HL-60 (cell line): ENCODE results near the gene PARD3.

Source experiments
- DNase-seq, 2 experiments: peaks; one replicate each; pipeline ENCODE4 v3.0.0-alpha.2; 2010 to 2020; ENCODE audit warnings: low read depth in 1 of 2, low spot score in 1 of 2
- H3K27ac ChIP-seq: fragments of 250-450 bp; sonication (Bioruptor Pico); replicated peaks from 2 replicates; pipeline ENCODE4 v1.5.1; 2020; ENCODE audit warnings: mild to moderate bottlenecking, moderate library complexity
- H3K27me3 ChIP-seq: fragments of 250-450 bp; sonication (Bioruptor Pico); 2 replicates; pipeline ENCODE4 v1.5.1; 2021; ENCODE audit warnings: mild to moderate bottlenecking, moderate library complexity; ENCODE audit not compliant: insufficient read depth, poor library complexity, severe bottlenecking
- H3K4me3 ChIP-seq: replicated peaks from 2 replicates; pipeline ENCODE4 v1.5.1; 2011; ENCODE audit warnings: mild to moderate bottlenecking, control low read depth, low read length; ENCODE audit not compliant: insufficient read depth
- GABPA ChIP-seq: IDR thresholded peaks from 2 replicates; pipeline ENCODE4 v1.6.1; 2012; ENCODE audit warnings: low read depth
- POLR2AphosphoS5 ChIP-seq: IDR thresholded peaks from 2 replicates; pipeline ENCODE4 v1.6.1; 2012; ENCODE audit warnings: low read depth
- SPI1 ChIP-seq: IDR thresholded peaks from 2 replicates; pipeline ENCODE4 v1.6.1; 2012; ENCODE audit warnings: low read depth, mild to moderate bottlenecking, borderline replicate concordance
- TF ChIP-seq, protein P1 (sequence below): IDR thresholded peaks from 2 replicates; pipeline ENCODE4 v1.6.1; 2012; ENCODE audit warnings: low read depth; ENCODE audit not compliant: insufficient replicate concordance
- TF ChIP-seq, protein P2 (sequence below): IDR thresholded peaks from one replicate; pipeline ENCODE4 v1.5.1; 2011; ENCODE audit warnings: low read length, control low read depth, inconsistent platforms; ENCODE audit not compliant: insufficient read depth

Gene PARD3

GRCh38 chr10:34319197-34319846, 495.8 kb downstream of the PARD3 start:
- no peak for DNase-seq
- Histone ChIP-seq H3K4me3 (no peak overlapping the region), H3K27ac (no peak overlapping the region), H3K27me3 (no peaks in the 10 kb centered on the region)
- no peak for TF ChIP-seq GABPA
- TF ChIP-seq, protein P1, sequence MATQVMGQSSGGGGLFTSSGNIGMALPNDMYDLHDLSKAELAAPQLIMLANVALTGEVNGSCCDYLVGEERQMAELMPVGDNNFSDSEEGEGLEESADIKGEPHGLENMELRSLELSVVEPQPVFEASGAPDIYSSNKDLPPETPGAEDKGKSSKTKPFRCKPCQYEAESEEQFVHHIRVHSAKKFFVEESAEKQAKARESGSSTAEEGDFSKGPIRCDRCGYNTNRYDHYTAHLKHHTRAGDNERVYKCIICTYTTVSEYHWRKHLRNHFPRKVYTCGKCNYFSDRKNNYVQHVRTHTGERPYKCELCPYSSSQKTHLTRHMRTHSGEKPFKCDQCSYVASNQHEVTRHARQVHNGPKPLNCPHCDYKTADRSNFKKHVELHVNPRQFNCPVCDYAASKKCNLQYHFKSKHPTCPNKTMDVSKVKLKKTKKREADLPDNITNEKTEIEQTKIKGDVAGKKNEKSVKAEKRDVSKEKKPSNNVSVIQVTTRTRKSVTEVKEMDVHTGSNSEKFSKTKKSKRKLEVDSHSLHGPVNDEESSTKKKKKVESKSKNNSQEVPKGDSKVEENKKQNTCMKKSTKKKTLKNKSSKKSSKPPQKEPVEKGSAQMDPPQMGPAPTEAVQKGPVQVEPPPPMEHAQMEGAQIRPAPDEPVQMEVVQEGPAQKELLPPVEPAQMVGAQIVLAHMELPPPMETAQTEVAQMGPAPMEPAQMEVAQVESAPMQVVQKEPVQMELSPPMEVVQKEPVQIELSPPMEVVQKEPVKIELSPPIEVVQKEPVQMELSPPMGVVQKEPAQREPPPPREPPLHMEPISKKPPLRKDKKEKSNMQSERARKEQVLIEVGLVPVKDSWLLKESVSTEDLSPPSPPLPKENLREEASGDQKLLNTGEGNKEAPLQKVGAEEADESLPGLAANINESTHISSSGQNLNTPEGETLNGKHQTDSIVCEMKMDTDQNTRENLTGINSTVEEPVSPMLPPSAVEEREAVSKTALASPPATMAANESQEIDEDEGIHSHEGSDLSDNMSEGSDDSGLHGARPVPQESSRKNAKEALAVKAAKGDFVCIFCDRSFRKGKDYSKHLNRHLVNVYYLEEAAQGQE, result no peak
- TF ChIP-seq, protein P2, sequence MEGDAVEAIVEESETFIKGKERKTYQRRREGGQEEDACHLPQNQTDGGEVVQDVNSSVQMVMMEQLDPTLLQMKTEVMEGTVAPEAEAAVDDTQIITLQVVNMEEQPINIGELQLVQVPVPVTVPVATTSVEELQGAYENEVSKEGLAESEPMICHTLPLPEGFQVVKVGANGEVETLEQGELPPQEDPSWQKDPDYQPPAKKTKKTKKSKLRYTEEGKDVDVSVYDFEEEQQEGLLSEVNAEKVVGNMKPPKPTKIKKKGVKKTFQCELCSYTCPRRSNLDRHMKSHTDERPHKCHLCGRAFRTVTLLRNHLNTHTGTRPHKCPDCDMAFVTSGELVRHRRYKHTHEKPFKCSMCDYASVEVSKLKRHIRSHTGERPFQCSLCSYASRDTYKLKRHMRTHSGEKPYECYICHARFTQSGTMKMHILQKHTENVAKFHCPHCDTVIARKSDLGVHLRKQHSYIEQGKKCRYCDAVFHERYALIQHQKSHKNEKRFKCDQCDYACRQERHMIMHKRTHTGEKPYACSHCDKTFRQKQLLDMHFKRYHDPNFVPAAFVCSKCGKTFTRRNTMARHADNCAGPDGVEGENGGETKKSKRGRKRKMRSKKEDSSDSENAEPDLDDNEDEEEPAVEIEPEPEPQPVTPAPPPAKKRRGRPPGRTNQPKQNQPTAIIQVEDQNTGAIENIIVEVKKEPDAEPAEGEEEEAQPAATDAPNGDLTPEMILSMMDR, result no peak

DNA sequence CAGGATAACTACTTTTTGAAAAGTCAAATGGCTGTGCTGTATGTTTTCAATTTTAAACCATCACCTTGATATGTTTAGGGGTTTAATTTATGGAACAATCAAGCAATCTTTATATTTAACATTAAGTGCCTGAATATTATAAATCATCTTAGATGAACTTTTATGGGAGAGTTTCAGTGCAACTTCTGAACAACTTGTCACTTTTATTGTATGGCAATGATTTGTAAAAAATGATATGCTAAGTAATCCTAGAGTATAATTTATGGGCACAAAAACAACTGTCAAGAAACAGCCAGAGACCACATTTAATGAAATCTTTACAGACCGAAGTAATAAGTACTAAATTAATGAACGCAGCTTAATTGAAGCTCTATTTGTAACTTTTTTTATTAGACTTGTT, 498.9 kb downstream of the PARD3 start:
- TF ChIP-seq, protein P2, result no peak
- TF ChIP-seq SPI1 (no peak), GABPA (no peak), POLR2AphosphoS5 (no peak)
- TF ChIP-seq, protein P1, result no peak
- no peak overlapping the region for H3K27ac ChIP-seq
- H3K27me3 ChIP-seq, result peaks cover 3% of the 10 kb centered on the region
- no peak for DNase-seq
- H3K4me3 ChIP-seq, result no peak overlapping the region

- no peak for DNase-seq
- TF ChIP-seq, protein P1, result no peak
- TF ChIP-seq, protein P2, result no peak
- TF ChIP-seq GABPA (no peak), POLR2AphosphoS5 (no peak), SPI1 (no peak)
- no peak overlapping the region for H3K27ac ChIP-seq
- H3K4me3 ChIP-seq, result no peak overlapping the region
- H3K27me3 ChIP-seq, result peaks cover 3% of the 10 kb centered on the region
Observed at GRCh38 chr10:34314457-34314856, 500.6 kb downstream of the PARD3 start.
